Adrenal gland (tissue), 12 donors: ENCODE data around the gene RANBP10. TPM values are rescaled to one million over a fixed set of nuclear protein-coding genes. Genes with fewer than 3 reads are reported as not detected.

Experiments
- DNase-seq, 7 donors: peaks; one replicate each; pipeline ENCODE4 v3.0.0-alpha.2; 2019 to 2020
- H3K27ac ChIP-seq, 5 donors: fragments of 200-600 bp; sonication (generic) in 4 of 5; 1 replicate in 3 of 5; 2 replicates in 2 of 5; pipeline versions ENCODE4 v1.5.1 to v1.8.0; 2016 to 2020; ENCODE audit warnings: mild to moderate bottlenecking in 1 of 5
- H3K27me3 ChIP-seq: fragments of 200-600 bp; 2 replicates; pipeline ENCODE4 v1.8.0; 2021
- H3K36me3 ChIP-seq, 2 donors: fragments of 200-600 bp; replicated peaks in 1 of 2; 1 replicate in 1 of 2; 2 replicates in 1 of 2; pipeline versions ENCODE4 v1.5.1 to v1.8.0; 2018 to 2022
- H3K4me1 ChIP-seq, 2 donors: fragments of 200-600 bp; replicated peaks in 1 of 2; 1 replicate in 1 of 2; 2 replicates in 1 of 2; pipeline versions ENCODE4 v1.5.1 to v1.8.0; 2018 to 2021
- H3K4me3 ChIP-seq, 4 donors: fragments of 200-600 bp; sonication (generic) in 3 of 4; one replicate each; pipeline ENCODE4 v1.5.1; 2016 to 2018
- H3K9me3 ChIP-seq, 3 donors: fragments of 200-600 bp; sonication (generic) in 1 of 3; replicated peaks in 1 of 3; 1 replicate in 2 of 3; 2 replicates in 1 of 3; pipeline versions ENCODE4 v1.5.1 to v1.8.0; 2016 to 2021
- CTCF ChIP-seq, 6 experiments: fragments of 450-650 bp in 4 of 6; fragments of 200-600 bp in 2 of 6; sonication (generic) in 1 of 6; IDR thresholded peaks; 1 replicate in 5 of 6; 2 replicates in 1 of 6; pipeline versions ENCODE4 v1.5.1 to v1.8.0; 2016 to 2021; ENCODE audit warnings: antibody characterized with exemption in 6 of 6, mild to moderate bottlenecking in 2 of 6, moderate library complexity in 1 of 6
- POLR2A ChIP-seq, 2 donors: fragments of 450-650 bp; IDR thresholded peaks; one replicate each; pipeline ENCODE4 v1.6.1; 2017; ENCODE audit warnings: antibody characterized with exemption in 2 of 2, mild to moderate bottlenecking in 2 of 2, moderate library complexity in 1 of 2
- WGBS, 4 donors: extraction: QIAGEN DNeasy Blood & Tissue Kit in 2 of 4; methylation state at CpG; one replicate each; pipeline versions ENCODE4 v1.1.5 to v1.1.7; 2013 to 2017; 5-methylcytosine and 5-hydroxymethylcytosine counted together
- intact Hi-C, 2 donors: fragments of 100-400 bp; cut with DNase I; formaldehyde crosslinking; loops; one replicate each; pipeline versions ENCODE4 v1.14.1 to v1.15.0; 2022 to 2023
- polyA plus RNA-seq, 3 donors: library from polyadenylated mRNA; stranded (reverse); fragments of 200-250 nt in 2 of 3; fragments of 350-450 nt in 1 of 3; fragmentation: Illumina TruSeq in 1 of 3; extraction: RNeasy Lipid Tissue Mini Kit (QIAGEN cat#74804) in 1 of 3; gene quantifications; one replicate each; pipeline ENCODE4 v1.2.3, GENCODE V29; 2013 to 2014
- total RNA-seq, 9 donors: library from RNA; depleted of rRNA in 4 of 9; stranded (reverse); fragments of >200 nt in 4 of 9; fragments of 120-200 nt in 1 of 9; fragmentation: NEBNext Ultra II Directional in 1 of 9; extraction: Animal tissue kit (Norgen Biotek cat#: 25700) in 1 of 9; gene quantifications; one replicate each; pipeline versions ENCODE4 v1.1.0 to v1.2.4, GENCODE V29; 2013 to 2023
- donor health status: healthy with polysubstance abuse.
- donor health status: Bipolar disorder and iron deficiency.
- donor health status: DM: yes; HTN: yes; CAD: no.
- donor health status: DM: no; HTN: no; CAD: no.
- donor health status: DM: no; HTN: no; CAD: no.
- donor health status: DM: yes; HTN: yes; CAD: no.

Gene RANBP10
- total and polyA plus RNA-seq, 12 donors: 9.4 to 74.1 (median 21.6) TPM

GRCh38 chr16:67736858-67737257, 69.5 kb downstream of the RANBP10 start:
- no peak for TF ChIP-seq CTCF (IDR thresholded peaks at IDR 0.05)
- TF ChIP-seq POLR2A (IDR thresholded peaks at IDR 0.05): no peak
- H3K4me1 ChIP-seq: no peaks in the 10 kb centered on the region
- H3K9me3 ChIP-seq: no peaks in the 10 kb centered on the region
- 81 to 95% (median 87%) methylated on average over 3 to 4 of the region's 4 CpGs for WGBS, 4 donors
- no peaks in the 10 kb centered on the region for H3K27me3 ChIP-seq
- H3K27ac ChIP-seq: no peak overlapping the region
- intact Hi-C loops: no loop called here
- DNase-seq: no peak
- H3K4me3 ChIP-seq: no peak overlapping the region
- peaks cover 0 to 6% of the 10 kb centered on the region in 2 donors for H3K36me3 ChIP-seq

- 81 to 90% (median 85%) methylated on average over 2 to 9 of the region's 9 CpGs for WGBS, 4 donors
- no peak for DNase-seq
Observed at GRCh38 chr16:67734731-67735201, 71.6 kb downstream of the RANBP10 start.

GRCh38 chr16:67733734-67734470, 72.5 kb downstream of the RANBP10 start:
- no peak for DNase-seq

More at GRCh38 chr16:67734731-67735201, 71.6 kb downstream of the RANBP10 start:
- intact Hi-C loops: no loop called here
- Histone ChIP-seq H3K36me3 (peaks cover 0 to 25% of the 10 kb centered on the region in 2 donors), H3K4me1 (no peaks in the 10 kb centered on the region), H3K4me3 (no peak overlapping the region), H3K27ac (no peak overlapping the region), H3K27me3 (no peaks in the 10 kb centered on the region), H3K9me3 (no peaks in the 10 kb centered on the region)
- TF ChIP-seq CTCF (IDR thresholded peaks at IDR 0.05) (no peak), POLR2A (IDR thresholded peaks at IDR 0.05) (no peak)

GRCh38 chr16:67731753-67732095, 74.6 kb downstream of the RANBP10 start:
- no peaks in the 10 kb centered on the region for H3K27me3 ChIP-seq
- DNase-seq: no peak
- no peaks in the 10 kb centered on the region for H3K9me3 ChIP-seq
- TF ChIP-seq POLR2A (IDR thresholded peaks at IDR 0.05): no peak
- no peak for TF ChIP-seq CTCF (IDR thresholded peaks at IDR 0.05)
- no peak overlapping the region for H3K4me3 ChIP-seq
- WGBS, 4 donors: 93% methylated on average over 3 to 4 of the region's 4 CpGs
- H3K27ac ChIP-seq: no peak overlapping the region
- intact Hi-C loops: no loop called here
- peaks cover 0 to 56% of the 10 kb centered on the region in 2 donors for H3K36me3 ChIP-seq
- H3K4me1 ChIP-seq: peaks cover 2 to 3% of the 10 kb centered on the region in 2 donors

More at GRCh38 chr16:67733734-67734470, 72.5 kb downstream of the RANBP10 start:
- Histone ChIP-seq H3K36me3 (peaks cover 0 to 34% of the 10 kb centered on the region in 2 donors), H3K27me3 (no peaks in the 10 kb centered on the region), H3K9me3 (no peaks in the 10 kb centered on the region), H3K27ac (no peak overlapping the region), H3K4me3 (no peak overlapping the region), H3K4me1 (no peaks in the 10 kb centered on the region)
- 92 to 98% (median 95%) methylated on average over 4 to 5 of the region's 5 CpGs for WGBS, 4 donors
- intact Hi-C loops: no loop called here
- no peak for TF ChIP-seq CTCF (IDR thresholded peaks at IDR 0.05)
- no peak for TF ChIP-seq POLR2A (IDR thresholded peaks at IDR 0.05)
